HUES48 (cell line): ENCODE results near the gene MLX.

Experiments used
- H3K27ac ChIP-seq: one replicate; pipeline ENCODE4 v1.7.0; 2013; ENCODE audit warnings: low read depth, low read length, inconsistent platforms
- H3K27me3 ChIP-seq: 2 replicates; pipeline ENCODE4 v1.6.1; 2013; ENCODE audit warnings: mild to moderate bottlenecking, low read length; ENCODE audit not compliant: control insufficient read depth, insufficient read depth
- H3K36me3 ChIP-seq: 2 replicates; pipeline ENCODE4 v1.6.1; 2013; ENCODE audit warnings: low read length; ENCODE audit not compliant: control insufficient read depth, insufficient read depth
- H3K4me1 ChIP-seq: 2 replicates; pipeline ENCODE4 v1.6.1; 2013; ENCODE audit warnings: mild to moderate bottlenecking, low read length; ENCODE audit not compliant: control insufficient read depth, insufficient read depth
- H3K4me3 ChIP-seq: 2 replicates; pipeline ENCODE4 v1.5.1; 2013; ENCODE audit warnings: mild to moderate bottlenecking, low read depth, low read length
- H3K9ac ChIP-seq: 2 replicates; pipeline ENCODE4 v1.6.1; 2013; ENCODE audit warnings: mild to moderate bottlenecking, low read depth, low read length, moderate library complexity
- H3K9me3 ChIP-seq: 2 replicates; pipeline ENCODE4 v1.6.1; 2013; ENCODE audit warnings: low read length; ENCODE audit not compliant: control insufficient read depth, insufficient read depth

Gene MLX

GRCh38 chr17:42568341-42569111 lies 1.6 kb downstream of the MLX start:
- H3K4me3 ChIP-seq: no peak overlapping the region
- H3K36me3 ChIP-seq: peaks cover 75% of the 10 kb centered on the region
- H3K27me3 ChIP-seq: no peaks in the 10 kb centered on the region
- peaks cover 8% of the 10 kb centered on the region; the same call in 1 of the 2 replicates for H3K4me1 ChIP-seq
- H3K9me3 ChIP-seq: no peaks in the 10 kb centered on the region
- H3K9ac ChIP-seq: no peak overlapping the region
- H3K27ac ChIP-seq: no peak overlapping the region

- H3K9me3 ChIP-seq: no peaks in the 10 kb centered on the region
- no peak overlapping the region for H3K9ac ChIP-seq
- H3K27me3 ChIP-seq: no peaks in the 10 kb centered on the region
- H3K4me3 ChIP-seq: no peak overlapping the region
- 0 out of 2 replicates have a peak, but pooled peaks cover 3% of the 10 kb centered on the region for H3K4me1 ChIP-seq
- peaks cover 76% of the 10 kb centered on the region for H3K36me3 ChIP-seq
- H3K27ac ChIP-seq: no peak overlapping the region
These were observed 4.7 kb downstream of the MLX start for GRCh38 chr17:42571435-42572225.

GRCh38 chr17:42573095-42573494 lies 6.2 kb downstream of the MLX start:
- no peaks in the 10 kb centered on the region for H3K9me3 ChIP-seq
- H3K4me3 ChIP-seq: no peak overlapping the region
- no peak overlapping the region for H3K9ac ChIP-seq
- H3K27me3 ChIP-seq: no peaks in the 10 kb centered on the region
- peaks cover 76% of the 10 kb centered on the region for H3K36me3 ChIP-seq
- H3K27ac ChIP-seq: no peak overlapping the region
- no peaks in the 10 kb centered on the region for H3K4me1 ChIP-seq

- no peaks in the 10 kb centered on the region for H3K9me3 ChIP-seq
- H3K4me3 ChIP-seq: no peak overlapping the region
- no peak overlapping the region for H3K9ac ChIP-seq
- H3K27me3 ChIP-seq: no peaks in the 10 kb centered on the region
- no peak overlapping the region for H3K27ac ChIP-seq
- H3K4me1 ChIP-seq: peaks cover 3% of the 10 kb centered on the region
- H3K36me3 ChIP-seq: peaks cover 63% of the 10 kb centered on the region
These were observed 7.6 kb downstream of the MLX start for GRCh38 chr17:42574463-42574862.

- H3K9me3 ChIP-seq: no peaks in the 10 kb centered on the region
- H3K4me3 ChIP-seq: peak overlapping the region; percentile 76
- peak overlapping the region; percentile 78 for H3K9ac ChIP-seq
- H3K4me1 ChIP-seq: peaks cover 3% of the 10 kb centered on the region
- H3K36me3 ChIP-seq: peaks cover 59% of the 10 kb centered on the region
- peak overlapping the region; percentile 83 for H3K27ac ChIP-seq
- H3K27me3 ChIP-seq: no peaks in the 10 kb centered on the region
These were observed 10.2 kb downstream of the MLX start for GRCh38 chr17:42577140-42577531.

GRCh38 chr17:42577532-42578281 lies 10.8 kb downstream of the MLX start, which contains the start of gene PSMC3IP:
PSMC3IP (minus strand) TSS chr17:42577729; CDS start chr17:42577686, 43 bp downstream.
- Histone ChIP-seq H3K27me3 (no peaks in the 10 kb centered on the region), H3K4me3 (peak within 1 kb of the TSS; percentile 76), H3K9ac (peak within 1 kb of the TSS; percentile 78), H3K27ac (peak within 1 kb of the TSS; percentile 83), H3K4me1 (peaks cover 3% of the 10 kb centered on the region), H3K36me3 (peaks cover 59% of the 10 kb centered on the region), H3K9me3 (no peaks in the 10 kb centered on the region)

GRCh38 chr17:42578282-42578869 lies 11.5 kb downstream of the MLX start:
- H3K4me1 ChIP-seq: peaks cover 3% of the 10 kb centered on the region
- H3K9me3 ChIP-seq: no peaks in the 10 kb centered on the region
- H3K27ac ChIP-seq: peak overlapping the region; percentile 77
- H3K27me3 ChIP-seq: no peaks in the 10 kb centered on the region
- H3K4me3 ChIP-seq: peak overlapping the region; percentile 76
- peak overlapping the region; percentile 52 for H3K9ac ChIP-seq
- H3K36me3 ChIP-seq: peaks cover 59% of the 10 kb centered on the region

- no peak overlapping the region for H3K27ac ChIP-seq
- no peaks in the 10 kb centered on the region for H3K27me3 ChIP-seq
- peaks cover 59% of the 10 kb centered on the region for H3K36me3 ChIP-seq
- H3K9me3 ChIP-seq: no peaks in the 10 kb centered on the region
- H3K4me1 ChIP-seq: peaks cover 3% of the 10 kb centered on the region
- no peak overlapping the region for H3K9ac ChIP-seq
- H3K4me3 ChIP-seq: no peak overlapping the region
These were observed 13.1 kb downstream of the MLX start for GRCh38 chr17:42579794-42580551.

- no peak overlapping the region for H3K9ac ChIP-seq
- H3K27ac ChIP-seq: no peak overlapping the region
- H3K36me3 ChIP-seq: peaks cover 66% of the 10 kb centered on the region
- H3K4me1 ChIP-seq: peaks cover 3% of the 10 kb centered on the region
- H3K9me3 ChIP-seq: no peaks in the 10 kb centered on the region
- no peak overlapping the region for H3K4me3 ChIP-seq
- H3K27me3 ChIP-seq: no peaks in the 10 kb centered on the region
These were observed 14.9 kb downstream of the MLX start for GRCh38 chr17:42581744-42582270.

GRCh38 chr17:42584880-42585279 lies 18.0 kb downstream of the MLX start:
- Histone ChIP-seq H3K27ac (no peak overlapping the region), H3K4me1 (no peaks in the 10 kb centered on the region), H3K36me3 (peaks cover 87% of the 10 kb centered on the region), H3K9me3 (no peaks in the 10 kb centered on the region), H3K4me3 (no peak overlapping the region), H3K27me3 (no peaks in the 10 kb centered on the region), H3K9ac (no peak overlapping the region)
